Smooth muscle cell of the pulmonary artery (primary cell): ENCODE data around the gene TIPRL. TPM values are rescaled to one million over a fixed set of nuclear protein-coding genes. Genes with fewer than 3 reads are reported as not detected.

ENCODE experiments used
- total RNA-seq: library from RNA; depleted of rRNA; stranded (reverse); fragments of >200 nt; gene quantifications from 2 replicates; pipeline ENCODE4 v1.2.3, GENCODE V29; 2014

The TIPRL gene
- total RNA-seq = 26.4 and 33.0 TPM in 2 replicates

DNA sequence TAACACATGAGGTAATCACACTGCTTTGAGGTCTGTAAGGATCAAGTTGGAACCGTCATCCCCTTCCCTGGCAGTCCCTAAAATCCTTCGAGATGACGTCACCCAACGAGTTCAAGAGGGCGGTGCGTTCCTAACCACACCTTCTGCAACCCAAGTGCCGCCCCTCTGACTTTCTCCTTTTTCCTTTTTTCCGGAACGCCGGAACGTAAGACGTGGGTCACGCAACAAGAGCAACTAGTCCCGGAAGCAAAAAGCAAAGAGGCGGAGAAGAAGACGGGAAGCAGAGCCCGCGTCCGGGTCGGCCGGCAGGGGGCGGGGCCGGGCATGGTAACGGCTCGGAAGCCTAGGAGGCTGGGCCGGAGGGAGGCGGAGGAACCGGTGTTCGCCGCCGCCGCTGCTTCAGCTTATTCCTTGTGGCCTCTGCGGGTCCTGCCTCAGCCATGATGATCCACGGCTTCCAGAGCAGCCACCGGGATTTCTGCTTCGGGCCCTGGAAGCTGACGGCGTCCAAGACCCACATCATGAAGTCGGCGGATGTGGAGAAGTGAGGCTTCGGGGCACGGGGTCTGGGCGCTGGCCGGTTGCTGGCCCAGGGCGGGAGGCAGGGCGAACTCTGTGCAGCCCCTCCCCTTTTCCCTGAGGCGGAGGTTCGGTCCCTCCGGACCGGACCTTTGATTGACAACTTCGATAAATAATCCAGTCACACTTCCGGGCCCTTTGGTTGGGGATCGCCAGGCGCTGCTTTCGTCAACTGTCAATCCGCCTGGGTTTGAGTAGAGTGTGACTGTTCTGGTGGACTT, at the start of gene TIPRL:
TIPRL (plus strand) TSS at position 325 of the 800 bp plus-strand sequence; CDS start at position 441, 116 bp downstream.

DNA sequence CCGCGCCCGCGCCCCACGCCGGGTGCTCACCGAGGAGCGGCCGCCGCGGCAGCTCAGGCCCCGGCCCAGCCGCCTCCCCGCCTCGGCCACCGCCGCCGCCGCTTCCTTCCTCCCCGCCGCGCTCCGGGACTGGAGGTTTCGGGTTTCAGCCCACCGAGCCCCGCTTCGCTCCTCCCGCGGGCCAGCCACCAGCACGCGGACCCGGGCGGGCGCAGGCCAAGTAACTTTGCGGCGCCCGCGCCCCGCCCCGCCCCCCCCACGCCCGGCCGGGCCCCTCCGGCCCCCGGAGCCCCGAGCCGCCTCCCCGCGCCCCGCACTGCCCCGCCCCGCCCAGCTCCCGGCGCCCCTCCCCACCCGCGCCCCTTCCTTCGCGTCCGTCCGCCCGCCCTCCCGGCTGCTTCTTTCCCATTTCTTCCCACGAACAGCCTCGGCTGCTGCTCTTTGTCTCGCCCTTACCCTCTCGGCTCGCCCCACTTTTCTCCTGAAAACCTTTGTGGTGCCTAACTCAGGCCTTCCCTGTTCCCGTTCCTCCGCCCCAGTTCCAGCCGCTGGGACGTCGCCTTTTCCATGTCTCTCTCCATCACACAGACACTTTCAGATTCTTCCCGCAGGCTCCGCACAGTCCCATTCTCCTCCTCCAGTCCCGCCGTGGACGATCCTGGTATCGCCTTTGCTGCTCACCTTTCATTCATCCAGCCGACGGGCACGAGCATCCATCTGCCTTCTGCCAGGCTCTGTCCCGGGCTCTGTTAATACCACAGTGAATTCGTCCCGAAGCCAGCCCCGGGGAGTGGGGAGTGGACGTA, 41.9 kb upstream of the TIPRL start, which contains the start of gene GPR161:
GPR161 (minus strand) TSS at position 222 of the 806 bp plus-strand sequence. CDS start 32,080 bp downstream, outside the sequence.

DNA sequence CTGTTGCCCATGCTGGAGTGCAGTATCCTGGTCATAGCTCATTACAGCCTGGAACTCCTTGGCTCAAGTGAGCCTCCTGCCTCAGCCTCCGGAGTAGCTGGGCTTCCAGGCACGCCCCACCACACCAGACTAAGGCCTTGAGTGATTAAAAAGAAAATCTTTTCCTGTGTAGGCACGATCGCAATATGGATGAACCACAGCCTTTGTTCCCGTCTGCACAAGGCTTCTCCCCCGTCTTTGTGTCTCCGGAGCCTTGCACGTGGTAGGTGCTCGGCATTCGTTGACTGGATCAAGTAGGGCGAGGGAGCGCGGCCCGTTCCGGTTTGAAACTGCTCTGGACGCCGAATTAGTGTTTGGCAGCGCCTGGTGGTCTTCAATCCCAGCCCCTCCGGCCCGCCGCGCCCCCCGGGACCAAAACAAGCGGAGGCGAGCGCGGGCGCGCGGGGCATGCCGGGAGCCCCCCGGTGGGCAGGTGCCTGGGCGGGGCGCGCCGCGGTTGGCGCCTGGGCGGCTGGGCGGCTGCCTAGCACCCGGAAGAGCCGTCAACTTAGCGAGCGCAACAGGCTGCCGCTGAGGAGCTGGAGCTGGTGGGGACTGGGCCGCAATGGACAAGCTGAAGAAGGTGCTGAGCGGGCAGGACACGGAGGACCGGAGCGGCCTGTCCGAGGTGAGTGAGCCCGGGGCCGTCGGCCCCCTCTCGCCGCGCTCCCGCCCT, 46.9 kb downstream of the TIPRL start, which contains the start of gene SFT2D2:
SFT2D2 (plus strand) TSS at position 529 of the 715 bp plus-strand sequence; CDS start at position 605, 76 bp downstream.

Other genes starting within 250 kb of the TIPRL start
- 57.9 and 83.9 TPM in 2 replicates for gene DCAF6, start 242.3 kb upstream of the TIPRL start, total RNA-seq
- gene MPC2, start 241.9 kb upstream of the TIPRL start, total RNA-seq = 16.8 and 24.7 TPM in 2 replicates
- 22.6 and 49.1 TPM in 2 replicates for gene GPR161, start 42.0 kb upstream of the TIPRL start, total RNA-seq
- 41.4 and 47.7 TPM in 2 replicates for gene SFT2D2, start 47.0 kb downstream of the TIPRL start, total RNA-seq
- gene TBX19, start 101.9 kb downstream of the TIPRL start, total RNA-seq = 1.2 and 1.7 TPM in 2 replicates